PC-3 (cell line): ENCODE measurements around the gene MTHFS. TPM values are rescaled to one million over a fixed set of nuclear protein-coding genes. Genes with fewer than 3 reads are reported as not detected.

Experiments
- ATAC-seq: fragments of 200-7000 bp; cut with Tn5 transposase; 2 replicates; pipeline ENCODE4 v1.9.1; 2020; ENCODE audit warnings: mild to moderate bottlenecking, moderate library complexity
- Bru-seq: library from RNA; stranded (reverse); fragments of 400-500 nt; gene quantifications from one replicate; lab custom pipeline; 2021; lab: Mats Ljungman, UMichigan
- BruChase-seq, 2 experiments: library from RNA; stranded (reverse); fragments of 400-500 nt; gene quantifications; one replicate each; lab custom pipeline; 2021; lab: Mats Ljungman, UMichigan
- BruUV-seq: library from RNA; stranded (reverse); fragments of 400-500 nt; replicated peaks from 2 replicates; lab custom pipeline; 2021; lab: Mats Ljungman, UMichigan
- CTCF ChIA-PET: fragments of 300-600 bp; sonication (Branson Sonifier 250); formaldehyde crosslinking; loops from one replicate; lab custom pipeline; 2022; ENCODE audit warnings: antibody characterized with exemption; lab: Charles Lee
- POLR2A ChIA-PET: fragments of 300-600 bp; sonication (Branson Sonifier 250); formaldehyde crosslinking; loops from one replicate; lab custom pipeline; 2022; ENCODE audit warnings: antibody characterized with exemption; ENCODE audit not compliant: unreplicated experiment; lab: Charles Lee
- DNase-seq: peaks from one replicate; pipeline ENCODE4 v3.0.0-alpha.2; 2015
- H2AFZ ChIP-seq: fragments of 300-600 bp; sonication (generic); 2 replicates; pipeline ENCODE4 v1.6.0; 2016; ENCODE audit warnings: antibody characterized with exemption, low read length
- H3F3A ChIP-seq: fragments of 300-600 bp; sonication (generic); one replicate; pipeline ENCODE4 v1.6.0; 2017; ENCODE audit warnings: antibody characterized with exemption, low read length, control low read depth, mild to moderate bottlenecking; ENCODE audit not compliant: unreplicated experiment
- H3K27ac ChIP-seq: fragments of 300-600 bp; sonication (generic); 2 replicates; pipeline ENCODE4 v1.5.1; 2016; ENCODE audit warnings: mild to moderate bottlenecking, low read length
- H3K27me3 ChIP-seq: fragments of 300-600 bp; sonication (generic); 2 replicates; pipeline ENCODE4 v1.6.1; 2016; ENCODE audit warnings: low read length, mixed read lengths
- H3K36me3 ChIP-seq: fragments of 300-600 bp; sonication (generic); 2 replicates; pipeline ENCODE4 v1.6.1; 2016; ENCODE audit warnings: low read depth, mixed run types, low read length, mixed read lengths
- H3K4me1 ChIP-seq: fragments of 300-600 bp; sonication (generic); 2 replicates; pipeline ENCODE4 v1.5.1; 2016; ENCODE audit warnings: low read length; ENCODE audit not compliant: insufficient read depth
- H3K4me2 ChIP-seq: fragments of 300-600 bp; sonication (generic); 2 replicates; pipeline ENCODE4 v1.6.0; 2016; ENCODE audit warnings: low read length
- H3K4me3 ChIP-seq: fragments of 300-600 bp; sonication (generic); 2 replicates; pipeline ENCODE4 v1.5.1; 2016; ENCODE audit warnings: mild to moderate bottlenecking, low read length, mixed read lengths
- H3K79me2 ChIP-seq: fragments of 300-600 bp; sonication (generic); 2 replicates; pipeline ENCODE4 v1.6.1; 2017; ENCODE audit warnings: low read length, mixed read lengths
- H3K9ac ChIP-seq: fragments of 300-600 bp; sonication (generic); 2 replicates; pipeline ENCODE4 v1.6.0; 2016; ENCODE audit warnings: mild to moderate bottlenecking, low read length
- H3K9me2 ChIP-seq: fragments of 300-600 bp; sonication (generic); replicated peaks from 2 replicates; pipeline ENCODE4 v1.6.1; 2016; ENCODE audit warnings: mixed run types, low read length, mixed read lengths
- H3K9me3 ChIP-seq: fragments of 300-600 bp; sonication (generic); 2 replicates; pipeline ENCODE4 v1.6.1; 2016; ENCODE audit warnings: low read length, mixed read lengths
- H4K20me1 ChIP-seq: fragments of 300-600 bp; sonication (generic); 2 replicates; pipeline ENCODE4 v1.6.1; 2016; ENCODE audit warnings: low read length, mixed read lengths
- EZH2 ChIP-seq: fragments of 300-600 bp; sonication (generic); IDR thresholded peaks from one replicate; pipeline ENCODE4 v1.6.1; 2017; ENCODE audit warnings: antibody characterized with exemption, mild to moderate bottlenecking, low read length; ENCODE audit not compliant: unreplicated experiment
- EZH2phosphoT487 ChIP-seq: fragments of 300-600 bp; sonication (generic); IDR thresholded peaks from 2 replicates; pipeline ENCODE4 v1.6.1; 2018; ENCODE audit warnings: mild to moderate bottlenecking, antibody characterized with exemption, low read length, borderline replicate concordance
- intact Hi-C: fragments of 100-400 bp; cut with micrococcal nuclease; formaldehyde crosslinking; loops from 2 replicates; pipeline ENCODE4 v1.9.0; 2023
- long read RNA-seq: library from polyadenylated mRNA; unstranded; transcript quantifications from one replicate; pipeline ENCODE4 v2.0.0, GENCODE V29; 2021; ENCODE audit not compliant: unreplicated experiment
- total RNA-seq: library from RNA; depleted of rRNA; stranded (reverse); fragments of >200 nt; gene quantifications from 2 replicates; pipeline ENCODE4 v1.2.3, GENCODE V29; 2014; rRNA removed
- TF ChIP-seq, protein P1 (sequence below): fragments of 300-600 bp; sonication (generic); conservative IDR thresholded peaks from 2 replicates; pipeline ENCODE4 v1.5.1; 2017; ENCODE audit warnings: antibody characterized with exemption, low read depth, mild to moderate bottlenecking, low read length

The MTHFS gene
- total RNA-seq = 28.8 and 53.1 TPM in 2 replicates
- Bru-seq, nascent RNA = percentile 60 among the genes with signal in this experiment
- percentile 86 among the genes with signal in this experiment for BruChase-seq, experiment 1, labeled RNA remaining after a 6-hour chase
- percentile 65 among the genes with signal in this experiment for BruChase-seq, experiment 2, labeled RNA remaining after a 2-hour chase
- long read RNA-seq, transcript MTHFS-201 (3 exons, 907 nt) = major isoform, 7 of 16 reads
- long read RNA-seq, partial matches to known transcripts = 0 of 16 reads
- long read RNA-seq, other reads (novel, unspliced or antisense) = 9 of 16 reads

DNA sequence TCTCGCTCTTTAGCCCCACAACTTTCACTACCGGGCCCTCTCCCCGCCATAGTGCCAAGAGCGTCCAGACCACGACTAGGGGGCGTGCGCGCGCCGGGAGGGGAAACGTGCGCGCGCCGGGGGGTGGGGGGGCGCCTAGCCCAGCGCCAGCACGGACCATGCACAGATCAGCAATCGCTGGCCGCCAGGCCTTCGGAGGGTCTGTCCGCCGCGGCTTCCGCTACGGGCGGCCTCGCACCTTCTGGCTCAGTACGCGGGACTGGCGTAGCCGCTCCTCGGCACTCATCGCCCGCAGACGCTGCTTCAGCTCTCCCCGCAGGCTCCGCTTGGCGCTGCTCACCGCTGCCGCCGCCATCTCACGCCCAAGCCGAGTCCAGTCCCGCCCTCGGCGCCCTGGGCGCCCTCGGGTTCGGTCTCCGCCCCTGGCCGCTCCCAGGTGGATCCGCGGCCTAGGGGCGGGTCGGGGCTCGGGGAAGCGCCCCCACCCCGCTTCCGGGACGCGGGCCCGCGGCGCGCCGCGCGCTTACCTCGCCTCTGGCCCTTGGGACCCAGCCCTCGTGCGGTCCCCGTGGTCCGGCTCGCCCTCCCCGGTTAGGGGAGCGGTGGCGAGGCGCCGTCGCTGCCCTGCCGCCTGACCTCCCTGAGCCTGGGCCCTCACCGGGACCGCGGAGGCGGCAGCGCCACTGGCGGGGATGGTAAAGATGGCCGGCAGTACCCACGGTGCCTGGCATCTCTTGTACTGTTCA, at the start of gene MTHFS:
Gene MTHFS (minus strand): TSS at position 381 of the 746 bp plus-strand sequence. CDS start 26 bp downstream, at position 355.
- Histone ChIP-seq H2AFZ (peak within 1 kb of the TSS; percentile 92), H4K20me1 (no peaks in the 10 kb centered on the region), H3K4me2 (peak within 1 kb of the TSS; percentile 83), H3K9me3 (no peaks in the 10 kb centered on the region), H3K79me2 (peaks cover 41% of the 10 kb centered on the region), H3K27me3 (no peaks in the 10 kb centered on the region), H3K27ac (peak within 1 kb of the TSS; percentile 65), H3K9me2 (no peaks in the 10 kb centered on the region), H3K4me3 (peak within 1 kb of the TSS; percentile 74), H3K9ac (peak within 1 kb of the TSS; percentile 93), H3F3A (no peaks in the 10 kb centered on the region), H3K36me3 (no peaks in the 10 kb centered on the region), H3K4me1 (peaks cover 24% of the 10 kb centered on the region)
- DNase-seq (peak; percentile 86), ATAC-seq (peak; percentile 95)
- ChIA-PET CTCF (no interaction called here), POLR2A (no interaction called here)
- no TSS peak for BruUV-seq
- no peak for TF ChIP-seq EZH2
- TF ChIP-seq, protein P1, sequence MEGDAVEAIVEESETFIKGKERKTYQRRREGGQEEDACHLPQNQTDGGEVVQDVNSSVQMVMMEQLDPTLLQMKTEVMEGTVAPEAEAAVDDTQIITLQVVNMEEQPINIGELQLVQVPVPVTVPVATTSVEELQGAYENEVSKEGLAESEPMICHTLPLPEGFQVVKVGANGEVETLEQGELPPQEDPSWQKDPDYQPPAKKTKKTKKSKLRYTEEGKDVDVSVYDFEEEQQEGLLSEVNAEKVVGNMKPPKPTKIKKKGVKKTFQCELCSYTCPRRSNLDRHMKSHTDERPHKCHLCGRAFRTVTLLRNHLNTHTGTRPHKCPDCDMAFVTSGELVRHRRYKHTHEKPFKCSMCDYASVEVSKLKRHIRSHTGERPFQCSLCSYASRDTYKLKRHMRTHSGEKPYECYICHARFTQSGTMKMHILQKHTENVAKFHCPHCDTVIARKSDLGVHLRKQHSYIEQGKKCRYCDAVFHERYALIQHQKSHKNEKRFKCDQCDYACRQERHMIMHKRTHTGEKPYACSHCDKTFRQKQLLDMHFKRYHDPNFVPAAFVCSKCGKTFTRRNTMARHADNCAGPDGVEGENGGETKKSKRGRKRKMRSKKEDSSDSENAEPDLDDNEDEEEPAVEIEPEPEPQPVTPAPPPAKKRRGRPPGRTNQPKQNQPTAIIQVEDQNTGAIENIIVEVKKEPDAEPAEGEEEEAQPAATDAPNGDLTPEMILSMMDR = peak; percentile 52
- intact Hi-C loops = loop anchor here (2.0 to 10.0 kb wide), 3 partner anchors 96 to 278 kb away; partner anchors contain the start of gene ZFAND6

DNA sequence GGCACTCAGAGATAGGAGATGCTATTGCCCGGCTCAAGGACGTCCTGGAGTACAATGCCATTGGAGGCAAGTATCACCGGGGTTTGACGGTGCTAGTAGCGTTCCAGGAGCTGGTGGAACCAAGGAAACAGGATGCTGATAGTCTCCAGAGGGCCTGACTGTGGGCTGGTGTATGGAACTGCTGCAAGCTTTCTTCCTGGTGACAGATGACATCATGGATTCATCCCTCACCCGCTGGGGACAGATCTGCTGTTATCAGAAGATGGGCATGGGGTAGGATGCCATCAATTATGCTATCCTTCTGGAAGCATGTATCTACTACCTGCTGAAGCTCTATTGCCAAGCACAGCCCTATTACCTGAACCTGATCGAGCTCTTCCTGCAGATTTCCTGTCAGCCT, 47.8 kb upstream of the MTHFS start:
- H3K27me3 ChIP-seq = no peaks in the 10 kb centered on the region
- ATAC-seq (no peak), DNase-seq (no peak)
- H3K36me3 ChIP-seq = no peaks in the 10 kb centered on the region
- H3K4me2 ChIP-seq = no peak overlapping the region
- H3K79me2 ChIP-seq = no peaks in the 10 kb centered on the region
- TF ChIP-seq, protein P1 = no peak
- TF ChIP-seq EZH2phosphoT487 = no peak
- TF ChIP-seq EZH2 = no peak
- H3F3A ChIP-seq = no peaks in the 10 kb centered on the region
- no peak overlapping the region for H3K27ac ChIP-seq
- ChIA-PET POLR2A (no interaction called here), CTCF (no interaction called here)
- H3K4me1 ChIP-seq = peaks cover 6% of the 10 kb centered on the region; the same call in 1 of the 2 replicates
- no peak overlapping the region for H3K9ac ChIP-seq
- H3K4me3 ChIP-seq = no peak overlapping the region
- H4K20me1 ChIP-seq = no peaks in the 10 kb centered on the region
- BruUV-seq = no TSS peak
- no peaks in the 10 kb centered on the region for H3K9me2 ChIP-seq
- H2AFZ ChIP-seq = no peak overlapping the region
- intact Hi-C loops = no loop called here
- H3K9me3 ChIP-seq = no peaks in the 10 kb centered on the region
